ENCODE results near the gene NKAIN4. TPM values are rescaled to one million over a fixed set of nuclear protein-coding genes. Genes with fewer than 3 reads are reported as not detected.

NKAIN4 gene
- total RNA-seq, 1 experiment from 2014 or later: not detected

- DNase-seq (no peak), ATAC-seq (no peak)
- H3K4me1 ChIP-seq (ENCODE audit: insufficient read depth, low read length): no peaks in the 10 kb centered on the region
- no peak overlapping the region for H3K4me3 ChIP-seq (ENCODE audit: low read length)
- H4K20me1 ChIP-seq (ENCODE audit: low read length): no peaks in the 10 kb centered on the region
- no peak overlapping the region for H2AFZ ChIP-seq (ENCODE audit: low read length)
- H3K9me3 ChIP-seq (ENCODE audit: low read length): no peaks in the 10 kb centered on the region
- H3K79me2 ChIP-seq (ENCODE audit: low read length): no peaks in the 10 kb centered on the region
- ChIA-PET POLR2A (ENCODE audit: unreplicated experiment) (no interaction called here), CTCF (no interaction called here)
- intact Hi-C loops (cut with micrococcal nuclease): no loop called here
- no peaks in the 10 kb centered on the region for H3F3A ChIP-seq (ENCODE audit: low read length, unreplicated experiment)
- TF ChIP-seq CTCF (conservative IDR thresholded peaks at IDR 0.05; ENCODE audit: low read depth, low read length): no peak
- no peak for TF ChIP-seq EZH2phosphoT487 (IDR thresholded peaks at IDR 0.05; ENCODE audit: borderline replicate concordance, low read length)
- no peak for TF ChIP-seq EZH2 (IDR thresholded peaks at IDR 0.05; ENCODE audit: low read length, unreplicated experiment)
- no peak overlapping the region for H3K4me2 ChIP-seq (ENCODE audit: low read length)
- H3K36me3 ChIP-seq (ENCODE audit: low read depth, low read length): no peaks in the 10 kb centered on the region
- H3K27ac ChIP-seq (ENCODE audit: low read length): no peak overlapping the region
- H3K9me2 ChIP-seq (replicated peaks; ENCODE audit: low read length): no peaks in the 10 kb centered on the region
- H3K9ac ChIP-seq (ENCODE audit: low read length): no peak overlapping the region
- BruUV-seq (replicated peaks): no TSS peak
- H3K27me3 ChIP-seq (ENCODE audit: low read length): peaks cover 60% of the 10 kb centered on the region
Observed at GRCh38 chr20:63298731-63299312, 44.6 kb upstream of the NKAIN4 start.

- Histone ChIP-seq H3K9me3 (ENCODE audit: low read length) (no peaks in the 10 kb centered on the region), H3K4me1 (ENCODE audit: insufficient read depth, low read length) (no peaks in the 10 kb centered on the region), H3K27ac (ENCODE audit: low read length) (no peak overlapping the region), H3K79me2 (ENCODE audit: low read length) (no peaks in the 10 kb centered on the region), H3K36me3 (ENCODE audit: low read depth, low read length) (no peaks in the 10 kb centered on the region), H3K4me3 (ENCODE audit: low read length) (no peak overlapping the region), H2AFZ (ENCODE audit: low read length) (no peak overlapping the region), H3F3A (ENCODE audit: low read length, unreplicated experiment) (no peaks in the 10 kb centered on the region), H3K4me2 (ENCODE audit: low read length) (no peak overlapping the region), H3K27me3 (ENCODE audit: low read length) (peaks cover 59% of the 10 kb centered on the region), H4K20me1 (ENCODE audit: low read length) (no peaks in the 10 kb centered on the region), H3K9ac (ENCODE audit: low read length) (no peak overlapping the region), H3K9me2 (replicated peaks; ENCODE audit: low read length) (no peaks in the 10 kb centered on the region)
- no TSS peak for BruUV-seq (replicated peaks)
- DNase-seq (no peak), ATAC-seq (no peak)
- POLR2A ChIA-PET (ENCODE audit: unreplicated experiment): no interaction called here
- CTCF ChIA-PET: no interaction called here
- no peak for TF ChIP-seq CTCF (conservative IDR thresholded peaks at IDR 0.05; ENCODE audit: low read depth, low read length)
- TF ChIP-seq EZH2phosphoT487 (IDR thresholded peaks at IDR 0.05; ENCODE audit: borderline replicate concordance, low read length): no peak
- TF ChIP-seq EZH2 (IDR thresholded peaks at IDR 0.05; ENCODE audit: low read length, unreplicated experiment): no peak
- intact Hi-C loops (cut with micrococcal nuclease): no loop called here
Observed at GRCh38 chr20:63297796-63298572, 43.7 kb upstream of the NKAIN4 start.

GRCh38 chr20:63297371-63297781 lies 43.1 kb upstream of the NKAIN4 start:
- peaks cover 57% of the 10 kb centered on the region for H3K27me3 ChIP-seq (ENCODE audit: low read length)
- TF ChIP-seq CTCF (conservative IDR thresholded peaks at IDR 0.05; ENCODE audit: low read depth, low read length) (no peak), EZH2 (IDR thresholded peaks at IDR 0.05; ENCODE audit: low read length, unreplicated experiment) (no peak), EZH2phosphoT487 (IDR thresholded peaks at IDR 0.05; ENCODE audit: borderline replicate concordance, low read length) (no peak)
- H3K9ac ChIP-seq (ENCODE audit: low read length): no peak overlapping the region
- H2AFZ ChIP-seq (ENCODE audit: low read length): no peak overlapping the region
- no peaks in the 10 kb centered on the region for H3K4me1 ChIP-seq (ENCODE audit: insufficient read depth, low read length)
- no peaks in the 10 kb centered on the region for H4K20me1 ChIP-seq (ENCODE audit: low read length)
- ATAC-seq: no peak
- H3K27ac ChIP-seq (ENCODE audit: low read length): no peak overlapping the region
- H3F3A ChIP-seq (ENCODE audit: low read length, unreplicated experiment): no peaks in the 10 kb centered on the region
- H3K79me2 ChIP-seq (ENCODE audit: low read length): no peaks in the 10 kb centered on the region
- CTCF ChIA-PET: no interaction called here
- no peaks in the 10 kb centered on the region for H3K36me3 ChIP-seq (ENCODE audit: low read depth, low read length)
- H3K9me2 ChIP-seq (replicated peaks; ENCODE audit: low read length): no peaks in the 10 kb centered on the region
- no peaks in the 10 kb centered on the region for H3K9me3 ChIP-seq (ENCODE audit: low read length)
- POLR2A ChIA-PET (ENCODE audit: unreplicated experiment): no interaction called here
- intact Hi-C loops (cut with micrococcal nuclease): no loop called here
- no TSS peak for BruUV-seq (replicated peaks)
- H3K4me2 ChIP-seq (ENCODE audit: low read length): no peak overlapping the region
- no peak overlapping the region for H3K4me3 ChIP-seq (ENCODE audit: low read length)
- no peak for DNase-seq
